Transverse colon (tissue), 4 donors: ENCODE data around the gene OTULIN. TPM values are rescaled to one million over a fixed set of nuclear protein-coding genes. Genes with fewer than 3 reads are reported as not detected.

ENCODE experiments used
- DNase-seq: peaks from one replicate; pipeline ENCODE4 v3.0.0-alpha.2; 2019
- H3K27ac ChIP-seq, 4 donors: fragments of 200-600 bp; sonication (generic); 2 replicates each; pipeline ENCODE4 v1.5.1; 2016 to 2018; ENCODE audit warnings: inconsistent platforms in 4 of 4
- H3K27me3 ChIP-seq: fragments of 200-600 bp; sonication (generic); 2 replicates; pipeline ENCODE4 v1.5.1; 2017; ENCODE audit warnings: inconsistent platforms
- H3K36me3 ChIP-seq, 4 donors: fragments of 200-600 bp; sonication (generic); 2 replicates each; pipeline ENCODE4 v1.5.1; 2017 to 2019; ENCODE audit warnings: inconsistent platforms in 4 of 4
- H3K4me1 ChIP-seq, 4 donors: fragments of 200-600 bp; sonication (generic); 2 replicates each; pipeline ENCODE4 v1.5.1; 2017 to 2020; ENCODE audit warnings: inconsistent platforms in 4 of 4
- H3K4me3 ChIP-seq, 4 donors: fragments of 200-600 bp; sonication (generic); 1 replicate in 1 of 4; 2 replicates in 3 of 4; pipeline versions ENCODE4 v1.5.1 to v1.6.1; 2017 to 2019; ENCODE audit warnings: inconsistent platforms in 4 of 4
- H3K9me3 ChIP-seq, 2 donors: fragments of 200-600 bp; sonication (generic); 2 replicates each; pipeline ENCODE4 v1.5.1; 2017 to 2019; ENCODE audit warnings: inconsistent platforms in 2 of 2
- CTCF ChIP-seq, 5 experiments: fragments of 200-600 bp in 3 of 5; fragments of 450-650 bp in 2 of 5; sonication (generic) in 3 of 5; IDR thresholded peaks; 1 replicate in 2 of 5; 2 replicates in 3 of 5; pipeline ENCODE4 v1.5.1; 2016 to 2017; ENCODE audit warnings: antibody characterized with exemption in 5 of 5, inconsistent platforms in 3 of 5, mild to moderate bottlenecking in 2 of 5, moderate library complexity in 1 of 5
- EP300 ChIP-seq: sonication (generic); formaldehyde crosslinking; IDR thresholded peaks from one replicate; pipeline ENCODE4 v1.6.1; 2017; ENCODE audit warnings: antibody characterized with exemption, low read depth
- POLR2A ChIP-seq: fragments of 450-650 bp; IDR thresholded peaks from one replicate; pipeline ENCODE4 v1.6.1; 2016; ENCODE audit warnings: antibody characterized with exemption, mild to moderate bottlenecking, moderate library complexity
- POLR2AphosphoS5 ChIP-seq, 3 donors: sonication (generic); formaldehyde crosslinking; IDR thresholded peaks; one replicate each; pipeline ENCODE4 v1.6.1; 2016; ENCODE audit warnings: antibody characterized with exemption in 3 of 3
- WGBS, 2 donors: methylation state at CpG; one replicate each; pipeline ENCODE4 v1.1.5; 2018; ENCODE audit warnings: low coverage in 1 of 2; 5-methylcytosine and 5-hydroxymethylcytosine counted together
- in situ Hi-C, 4 donors: fragments of 200-750 bp; cut with MboI; loops; one replicate each; pipeline versions ENCODE4 v1.15.0 to v1.15.1; 2017; ENCODE audit warnings: low sequenced_read_pairs in 3 of 4, low pct_ligation_motif_present in 1 of 4, low pct_unique_long_range_greater_than_20kb in 1 of 4
- intact Hi-C: fragments of 100-400 bp; cut with DNase I; formaldehyde crosslinking; loops from one replicate; pipeline ENCODE4 v1.15.1; 2023; ENCODE audit warnings: low total_unique reads
- total RNA-seq, 4 donors: library from RNA; depleted of rRNA; stranded (reverse); fragments of >200 nt; gene quantifications; one replicate each; pipeline ENCODE4 v1.1.0, GENCODE V29; 2016

The OTULIN gene
- total RNA-seq, 4 donors from 2014 or later, result 34.8 to 52.4 (median 40.4) TPM

- Histone ChIP-seq H3K4me1 (no peaks in the 10 kb centered on the region), H3K27ac (no peak overlapping the region), H3K36me3 (no peaks in the 10 kb centered on the region), H3K9me3 (no peaks in the 10 kb centered on the region), H3K4me3 (no peak overlapping the region), H3K27me3 (no peaks in the 10 kb centered on the region)
- no peak for DNase-seq
- intact Hi-C loops, result no loop called here
- in situ Hi-C loops, result no loop called here
- no peak for TF ChIP-seq CTCF (IDR thresholded peaks at IDR 0.05)
- TF ChIP-seq POLR2AphosphoS5 (IDR thresholded peaks at IDR 0.05), result no peak
- TF ChIP-seq EP300, result no peak
- WGBS, 2 donors, result 81% methylated on average over 3 to 12 of the region's 14 CpGs
Measured at GRCh38 chr5:14744296-14745187, 80.0 kb downstream of the OTULIN start.

- Histone ChIP-seq H3K4me3 (no peak overlapping the region), H3K9me3 (no peaks in the 10 kb centered on the region), H3K27ac (no peak overlapping the region), H3K27me3 (no peaks in the 10 kb centered on the region), H3K4me1 (no peaks in the 10 kb centered on the region), H3K36me3 (peaks cover 0 to 1% (median 0%) of the 10 kb centered on the region in 4 donors)
- WGBS, 2 donors, result 81 to 86% methylated on average over 5 of the region's 5 CpGs
- intact Hi-C loops (no loop called here), in situ Hi-C loops (no loop called here)
- TF ChIP-seq POLR2AphosphoS5 (IDR thresholded peaks at IDR 0.05) (no peak), POLR2A (no peak), CTCF (IDR thresholded peaks at IDR 0.05) (no peak), EP300 (no peak)
- no peak for DNase-seq
Measured at GRCh38 chr5:14745188-14745563, 80.7 kb downstream of the OTULIN start.

- TF ChIP-seq EP300 (no peak), CTCF (IDR thresholded peaks at IDR 0.05) (no peak), POLR2A (no peak), POLR2AphosphoS5 (IDR thresholded peaks at IDR 0.05) (no peak)
- Histone ChIP-seq H3K4me3 (no peak overlapping the region), H3K27ac (no peak overlapping the region), H3K36me3 (peaks cover 0 to 7% (median 0%) of the 10 kb centered on the region in 4 donors), H3K4me1 (no peaks in the 10 kb centered on the region), H3K9me3 (no peaks in the 10 kb centered on the region), H3K27me3 (no peaks in the 10 kb centered on the region)
- intact Hi-C loops (no loop called here), in situ Hi-C loops (no loop called here)
- WGBS, 2 donors, result 96% methylated on average over 14 of the region's 14 CpGs; no CpG with 5 or more reads in 1 of the 2 donors
- no peak for DNase-seq
Measured at GRCh38 chr5:14745753-14746152, 81.2 kb downstream of the OTULIN start.

GRCh38 chr5:14748180-14748900 is 83.8 kb downstream of the OTULIN start:
- Histone ChIP-seq H3K27me3 (no peaks in the 10 kb centered on the region), H3K4me3 (no peak overlapping the region), H3K4me1 (no peaks in the 10 kb centered on the region), H3K36me3 (peaks cover 0 to 9% (median 0%) of the 10 kb centered on the region in 4 donors), H3K27ac (no peak overlapping the region), H3K9me3 (no peaks in the 10 kb centered on the region)
- WGBS, 2 donors, result 82 to 93% methylated on average over 9 to 12 of the region's 12 CpGs
- no peak for TF ChIP-seq CTCF (IDR thresholded peaks at IDR 0.05)
- TF ChIP-seq EP300, result no peak
- TF ChIP-seq POLR2AphosphoS5 (IDR thresholded peaks at IDR 0.05), result no peak
- TF ChIP-seq POLR2A, result no peak
- intact Hi-C loops (no loop called here), in situ Hi-C loops (no loop called here)
- no peak for DNase-seq

Other genes starting within 250 kb of the OTULIN start
- gene OTULINL, start 82.9 kb upstream of the OTULIN start, total RNA-seq, result 10 to 100 TPM in 3 of 4 donors, 1 to 10 TPM in 1; 6.2 to 61.0 (median 27.3) TPM
- gene ANKH, start 207.1 kb downstream of the OTULIN start, total RNA-seq, result 10 to 100 TPM; 24.7 to 96.5 (median 69.4) TPM